HepG2 (cell line): Measurements from ENCODE around the gene UPK1A. TPM values are rescaled to one million over a fixed set of nuclear protein-coding genes. Genes with fewer than 3 reads are reported as not detected.

ENCODE experiments used
- ARID3A ChIP-seq: IDR thresholded peaks from 2 replicates; pipeline ENCODE4 v1.6.1; 2012; ENCODE audit warnings: low read depth, low read length, improper control_type of control experiment
- CENPX ChIP-seq: sonication (generic); formaldehyde crosslinking; IDR thresholded peaks from 2 replicates; pipeline ENCODE4 v1.9.0; 2021; ENCODE audit warnings: mild to moderate bottlenecking, missing genetic modification reagents, moderate library complexity
- DZIP1 ChIP-seq: sonication (generic); formaldehyde crosslinking; IDR thresholded peaks from 2 replicates; pipeline ENCODE4 v1.5.0; 2020; ENCODE audit warnings: mild to moderate bottlenecking, missing genetic modification reagents
- HOXD1 ChIP-seq: sonication (generic); formaldehyde crosslinking; IDR thresholded peaks from 2 replicates; pipeline ENCODE4 v1.5.0; 2020; ENCODE audit warnings: missing genetic modification reagents
- KLF6 ChIP-seq: IDR thresholded peaks from 2 replicates; pipeline ENCODE4 v1.8.0; 2016; ENCODE audit warnings: missing biosample characterization, missing genetic modification reagents
- MAFK ChIP-seq, 2 experiments: IDR thresholded peaks in 1 of 2; conservative IDR thresholded peaks in 1 of 2; 2 replicates each; pipeline ENCODE4 v1.6.1; 2011; ENCODE audit warnings: improper control_type of control experiment in 2 of 2, low read length in 2 of 2
- MAX ChIP-seq: IDR thresholded peaks from 2 replicates; pipeline ENCODE4 v1.6.1; 2012; ENCODE audit warnings: inconsistent platforms
- NFATC3 ChIP-seq: sonication (generic); formaldehyde crosslinking; IDR thresholded peaks from 2 replicates; pipeline ENCODE4 v1.5.1; 2020; ENCODE audit warnings: mild to moderate bottlenecking, missing genetic modification reagents
- SATB2 ChIP-seq: sonication (generic); formaldehyde crosslinking; IDR thresholded peaks from 2 replicates; pipeline ENCODE4 v1.5.0; 2020; ENCODE audit warnings: missing genetic modification reagents
- SYNCRIP ChIP-seq: fragments of 200-400 bp; formaldehyde crosslinking; IDR thresholded peaks from 2 replicates; pipeline ENCODE4 v1.6.1; 2018; ENCODE audit warnings: mild to moderate bottlenecking, low read depth, low read length; ENCODE audit not compliant: insufficient read depth
- TCF7L2 ChIP-seq: IDR thresholded peaks from 2 replicates; pipeline ENCODE4 v1.6.1; 2011; ENCODE audit warnings: mild to moderate bottlenecking, low read depth, low read length, moderate library complexity
- TOPORS ChIP-seq: sonication (generic); formaldehyde crosslinking; IDR thresholded peaks from 2 replicates; pipeline ENCODE4 v1.8.0; 2023; ENCODE audit warnings: mild to moderate bottlenecking, missing genetic modification reagents
- ZC3H13 ChIP-seq: sonication (generic); formaldehyde crosslinking; IDR thresholded peaks from 2 replicates; pipeline ENCODE4 v1.8.1; 2023; ENCODE audit warnings: mild to moderate bottlenecking, missing genetic modification reagents, moderate library complexity
- ZNF879 ChIP-seq: sonication (generic); formaldehyde crosslinking; IDR thresholded peaks from 2 replicates; pipeline ENCODE4 v1.8.1; 2023; ENCODE audit warnings: missing genetic modification reagents
- ZSCAN12 ChIP-seq: sonication (generic); formaldehyde crosslinking; IDR thresholded peaks from 2 replicates; pipeline ENCODE4 v1.9.0; 2021; ENCODE audit warnings: mild to moderate bottlenecking, missing genetic modification reagents
- polyA plus RNA-seq, 8 experiments: library from polyadenylated mRNA; depleted of rRNA in 3 of 8; stranded (reverse) in 7 of 8; unstranded in 1 of 8; fragments of >200 nt; fragmentation: Illumina TruSeq in 4 of 8; extraction: Trizol in 4 of 8; gene quantifications; 2 replicates each; pipeline versions ENCODE4 v1.2.1 to v1.2.3, GENCODE V29; 2011 to 2016; ENCODE audit warnings: low read depth in 4 of 8, missing spikeins in 1 of 8, mixed read lengths in 1 of 8; ENCODE audit not compliant: insufficient read depth in 1 of 8
- total RNA-seq, 5 experiments: library from RNA; depleted of rRNA; stranded (reverse); fragments of >200 nt; fragmentation: Illumina TruSeq; extraction: Trizol; gene quantifications; 2 replicates each; pipeline ENCODE4 v1.2.3, GENCODE V29; 2016; ENCODE audit warnings: low read depth in 1 of 5
- TF ChIP-seq, protein P1 (sequence below): IDR thresholded peaks from 2 replicates; pipeline ENCODE4 v1.6.1; 2016; ENCODE audit warnings: low read depth
- TF ChIP-seq, protein P2 (sequence below): sonication (generic); formaldehyde crosslinking; IDR thresholded peaks from 2 replicates; pipeline ENCODE4 v1.4.0; 2020; ENCODE audit warnings: mild to moderate bottlenecking, low read depth, missing genetic modification reagents
- TF ChIP-seq, protein P3 (sequence below): sonication (generic); formaldehyde crosslinking; IDR thresholded peaks from 2 replicates; pipeline ENCODE4 v1.5.0; 2020; ENCODE audit warnings: missing genetic modification reagents
- TF ChIP-seq, protein P4 (sequence below): sonication (generic); formaldehyde crosslinking; IDR thresholded peaks from 2 replicates; pipeline ENCODE4 v1.4.0; 2020; ENCODE audit warnings: mild to moderate bottlenecking, missing genetic modification reagents

Gene UPK1A
- total and polyA plus RNA-seq, 2 of the 13 experiments (the other 11 are each of a cell fraction or from before 2014, with no cell fraction given) = 2.9 TPM; not detected in 1

DNA sequence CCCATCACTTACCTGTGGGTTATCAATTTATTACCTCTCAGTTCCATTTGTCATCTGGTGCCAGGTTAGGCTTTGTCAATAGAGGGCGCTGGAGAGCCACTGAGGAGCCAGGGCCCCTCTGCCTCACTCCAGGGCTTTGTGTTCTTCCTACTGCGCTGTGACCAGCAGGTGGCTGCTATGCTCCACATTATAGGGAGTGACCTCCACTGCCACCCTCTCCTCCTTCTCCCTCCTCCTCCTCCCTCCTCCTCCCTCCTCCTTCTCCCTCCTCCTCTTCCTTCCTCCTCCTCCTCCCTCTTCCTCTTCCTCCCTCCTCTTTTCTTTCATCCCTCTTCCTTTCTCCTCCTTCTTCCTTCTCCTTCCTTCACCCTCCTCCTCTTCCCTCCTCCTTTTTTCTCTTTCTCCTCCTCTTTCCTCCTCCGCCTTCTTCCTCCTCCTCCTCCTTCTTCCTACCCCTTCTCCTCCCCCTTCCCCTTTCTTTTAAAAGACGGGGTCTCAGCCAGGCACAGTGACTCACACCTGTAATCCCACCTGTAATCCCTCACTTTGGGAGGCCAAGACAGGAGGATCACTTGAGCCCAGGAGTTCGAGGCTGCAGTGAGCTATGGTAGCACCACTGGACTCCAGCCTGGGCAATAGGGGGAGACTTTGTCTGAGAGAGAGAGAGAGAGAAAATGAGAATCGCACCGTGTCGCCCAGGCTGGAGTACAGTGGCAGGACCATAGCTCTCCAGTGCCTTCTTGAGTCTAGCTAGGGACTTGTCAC, 27.7 kb downstream of the UPK1A start (continued):
- TF ChIP-seq MAFK (conservative IDR thresholded peaks at IDR 0.05 in 1 of 2, IDR thresholded peaks at IDR 0.05 in 1 of 2; ENCODE audit: low read length in 2 of 2) (no peak), DZIP1 (CRISPR knock-in tag) (no peak), ZSCAN12 (CRISPR knock-in tag) (no peak), ZC3H13 (no peak), SYNCRIP (no peak), ZNF879 (CRISPR knock-in tag) (no peak), SATB2 (CRISPR knock-in tag) (no peak), HOXD1 (CRISPR knock-in tag) (no peak), TCF7L2 (no peak), NFATC3 (CRISPR knock-in tag) (no peak), TOPORS (CRISPR knock-in tag) (no peak), MAX (peak; percentile 39; the same call in 1 of the 2 replicates), KLF6 (CRISPR knock-in tag) (no peak), ARID3A (peak; percentile 66; the same call in 1 of the 2 replicates), CENPX (CRISPR knock-in tag) (no peak)
- TF ChIP-seq, protein P1, sequence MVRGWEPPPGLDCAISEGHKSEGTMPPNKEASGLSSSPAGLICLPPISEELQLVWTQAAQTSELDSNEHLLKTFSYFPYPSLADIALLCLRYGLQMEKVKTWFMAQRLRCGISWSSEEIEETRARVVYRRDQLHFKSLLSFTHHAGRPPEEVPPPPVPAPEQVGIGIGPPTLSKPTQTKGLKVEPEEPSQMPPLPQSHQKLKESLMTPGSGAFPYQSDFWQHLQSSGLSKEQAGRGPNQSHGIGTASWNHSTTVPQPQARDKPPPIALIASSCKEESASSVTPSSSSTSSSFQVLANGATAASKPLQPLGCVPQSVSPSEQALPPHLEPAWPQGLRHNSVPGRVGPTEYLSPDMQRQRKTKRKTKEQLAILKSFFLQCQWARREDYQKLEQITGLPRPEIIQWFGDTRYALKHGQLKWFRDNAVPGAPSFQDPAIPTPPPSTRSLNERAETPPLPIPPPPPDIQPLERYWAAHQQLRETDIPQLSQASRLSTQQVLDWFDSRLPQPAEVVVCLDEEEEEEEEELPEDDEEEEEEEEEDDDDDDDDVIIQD (CRISPR knock-in tag) = peak; percentile 72; the same call in 1 of the 2 replicates
- TF ChIP-seq, protein P2, sequence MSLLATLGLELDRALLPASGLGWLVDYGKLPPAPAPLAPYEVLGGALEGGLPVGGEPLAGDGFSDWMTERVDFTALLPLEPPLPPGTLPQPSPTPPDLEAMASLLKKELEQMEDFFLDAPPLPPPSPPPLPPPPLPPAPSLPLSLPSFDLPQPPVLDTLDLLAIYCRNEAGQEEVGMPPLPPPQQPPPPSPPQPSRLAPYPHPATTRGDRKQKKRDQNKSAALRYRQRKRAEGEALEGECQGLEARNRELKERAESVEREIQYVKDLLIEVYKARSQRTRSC = no peak
- TF ChIP-seq, protein P3, sequence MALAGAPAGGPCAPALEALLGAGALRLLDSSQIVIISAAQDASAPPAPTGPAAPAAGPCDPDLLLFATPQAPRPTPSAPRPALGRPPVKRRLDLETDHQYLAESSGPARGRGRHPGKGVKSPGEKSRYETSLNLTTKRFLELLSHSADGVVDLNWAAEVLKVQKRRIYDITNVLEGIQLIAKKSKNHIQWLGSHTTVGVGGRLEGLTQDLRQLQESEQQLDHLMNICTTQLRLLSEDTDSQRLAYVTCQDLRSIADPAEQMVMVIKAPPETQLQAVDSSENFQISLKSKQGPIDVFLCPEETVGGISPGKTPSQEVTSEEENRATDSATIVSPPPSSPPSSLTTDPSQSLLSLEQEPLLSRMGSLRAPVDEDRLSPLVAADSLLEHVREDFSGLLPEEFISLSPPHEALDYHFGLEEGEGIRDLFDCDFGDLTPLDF (CRISPR knock-in tag) = no peak
- TF ChIP-seq, protein P4, sequence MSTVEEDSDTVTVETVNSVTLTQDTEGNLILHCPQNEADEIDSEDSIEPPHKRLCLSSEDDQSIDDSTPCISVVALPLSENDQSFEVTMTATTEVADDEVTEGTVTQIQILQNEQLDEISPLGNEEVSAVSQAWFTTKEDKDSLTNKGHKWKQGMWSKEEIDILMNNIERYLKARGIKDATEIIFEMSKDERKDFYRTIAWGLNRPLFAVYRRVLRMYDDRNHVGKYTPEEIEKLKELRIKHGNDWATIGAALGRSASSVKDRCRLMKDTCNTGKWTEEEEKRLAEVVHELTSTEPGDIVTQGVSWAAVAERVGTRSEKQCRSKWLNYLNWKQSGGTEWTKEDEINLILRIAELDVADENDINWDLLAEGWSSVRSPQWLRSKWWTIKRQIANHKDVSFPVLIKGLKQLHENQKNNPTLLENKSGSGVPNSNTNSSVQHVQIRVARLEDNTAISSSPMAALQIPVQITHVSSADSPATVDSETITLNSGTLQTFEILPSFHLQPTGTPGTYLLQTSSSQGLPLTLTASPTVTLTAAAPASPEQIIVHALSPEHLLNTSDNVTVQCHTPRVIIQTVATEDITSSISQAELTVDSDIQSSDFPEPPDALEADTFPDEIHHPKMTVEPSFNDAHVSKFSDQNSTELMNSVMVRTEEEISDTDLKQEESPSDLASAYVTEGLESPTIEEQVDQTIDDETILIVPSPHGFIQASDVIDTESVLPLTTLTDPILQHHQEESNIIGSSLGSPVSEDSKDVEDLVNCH = no peak
